H9 (cell line): ENCODE data around the gene C1S. TPM values are rescaled to one million over a fixed set of nuclear protein-coding genes. Genes with fewer than 3 reads are reported as not detected.

ENCODE experiments used
- DNase-seq: peaks from one replicate; pipeline ENCODE4 v3.0.0-alpha.2; 2017
- H2AFZ ChIP-seq: one replicate; pipeline ENCODE4 v1.6.1; 2013; ENCODE audit warnings: mild to moderate bottlenecking, low read length, control low read depth, moderate library complexity
- H2AK5ac ChIP-seq: 2 replicates; pipeline ENCODE4 v1.6.1; 2013; ENCODE audit warnings: low read length, control low read depth, mixed read lengths; ENCODE audit not compliant: insufficient read length
- H2BK120ac ChIP-seq: one replicate; pipeline ENCODE4 v1.6.1; 2013; ENCODE audit warnings: low read depth, mild to moderate bottlenecking, low read length, control low read depth, inconsistent platforms; ENCODE audit not compliant: poor library complexity, severe bottlenecking
- H2BK12ac ChIP-seq: 2 replicates; pipeline ENCODE4 v1.6.1; 2013; ENCODE audit warnings: low read length, control low read depth, mixed read lengths, low read depth; ENCODE audit not compliant: insufficient read length
- H2BK15ac ChIP-seq: 2 replicates; pipeline ENCODE4 v1.6.1; 2013; ENCODE audit warnings: low read depth, low read length, control low read depth
- H2BK20ac ChIP-seq: one replicate; pipeline ENCODE4 v1.6.1; 2013; ENCODE audit warnings: low read depth, mild to moderate bottlenecking, low read length, control low read depth, inconsistent platforms; ENCODE audit not compliant: poor library complexity, severe bottlenecking
- H2BK5ac ChIP-seq: 2 replicates; pipeline ENCODE4 v1.6.1; 2013; ENCODE audit warnings: low read length, control low read depth, mixed read lengths; ENCODE audit not compliant: insufficient read length
- H3K14ac ChIP-seq: 2 replicates; pipeline ENCODE4 v1.6.1; 2013; ENCODE audit warnings: low read length, control low read depth; ENCODE audit not compliant: insufficient read depth
- H3K18ac ChIP-seq: 2 replicates; pipeline ENCODE4 v1.6.1; 2013; ENCODE audit warnings: low read depth, mild to moderate bottlenecking, mixed read lengths, low read length, control low read depth; ENCODE audit not compliant: insufficient read length
- H3K23ac ChIP-seq: 2 replicates; pipeline ENCODE4 v1.6.1; 2013; ENCODE audit warnings: low read length, control low read depth, mixed read lengths, low read depth; ENCODE audit not compliant: insufficient read length
- H3K23me2 ChIP-seq: 2 replicates; pipeline ENCODE4 v1.6.1; 2013; ENCODE audit warnings: low read depth, mild to moderate bottlenecking, mixed read lengths, low read length, control low read depth; ENCODE audit not compliant: insufficient read length, poor library complexity, severe bottlenecking
- H3K27ac ChIP-seq: 2 replicates; pipeline ENCODE4 v1.5.1; 2013; ENCODE audit warnings: low read length, control low read depth, mixed read lengths, low read depth; ENCODE audit not compliant: insufficient read length
- H3K27me3 ChIP-seq: 2 replicates; pipeline ENCODE4 v1.6.1; 2013; ENCODE audit warnings: low read length, control low read depth, inconsistent platforms; ENCODE audit not compliant: insufficient read depth
- H3K4ac ChIP-seq: 2 replicates; pipeline ENCODE4 v1.6.1; 2013; ENCODE audit warnings: low read depth, mild to moderate bottlenecking, control low read depth, inconsistent platforms, low read length, moderate library complexity
- H3K4me1 ChIP-seq: 2 replicates; pipeline ENCODE4 v1.6.1; 2013; ENCODE audit warnings: low read length, control low read depth, inconsistent platforms; ENCODE audit not compliant: insufficient read depth
- H3K4me2 ChIP-seq: 2 replicates; pipeline ENCODE4 v1.6.1; 2013; ENCODE audit warnings: low read length, control low read depth, mixed read lengths; ENCODE audit not compliant: insufficient read length, insufficient read depth
- H3K56ac ChIP-seq: 2 replicates; pipeline ENCODE4 v1.6.1; 2013; ENCODE audit warnings: low read depth, mild to moderate bottlenecking, mixed read lengths, low read length, control low read depth; ENCODE audit not compliant: insufficient read length
- H3K79me1 ChIP-seq: 2 replicates; pipeline ENCODE4 v1.6.1; 2013; ENCODE audit warnings: low read depth, mild to moderate bottlenecking, moderate library complexity, low read length, control low read depth, inconsistent platforms; ENCODE audit not compliant: insufficient read depth, poor library complexity, severe bottlenecking
- H3K79me2 ChIP-seq: 2 replicates; pipeline ENCODE4 v1.6.1; 2013; ENCODE audit warnings: low read length, control low read depth, inconsistent platforms; ENCODE audit not compliant: insufficient read depth
- H3K9ac ChIP-seq: 2 replicates; pipeline ENCODE4 v1.6.1; 2013; ENCODE audit warnings: low read length, control low read depth, mixed read lengths; ENCODE audit not compliant: insufficient read length; ENCODE audit errors: extremely low read depth
- H3K9me3 ChIP-seq: one replicate; pipeline ENCODE4 v1.6.1; 2013; ENCODE audit warnings: low read depth, low read length, inconsistent platforms; ENCODE audit not compliant: control insufficient read depth
- H3T11ph ChIP-seq: one replicate; pipeline ENCODE4 v1.6.1; 2013; ENCODE audit warnings: mild to moderate bottlenecking, low read length, control low read depth, inconsistent platforms
- H4K20me1 ChIP-seq: one replicate; pipeline ENCODE4 v1.6.1; 2013; ENCODE audit not compliant: control insufficient read depth, insufficient read length, insufficient read depth
- H4K5ac ChIP-seq: 2 replicates; pipeline ENCODE4 v1.6.1; 2013; ENCODE audit warnings: low read depth, mild to moderate bottlenecking, mixed read lengths, low read length, control low read depth; ENCODE audit not compliant: insufficient read length
- H4K8ac ChIP-seq: replicated peaks from 2 replicates; pipeline ENCODE4 v1.6.1; 2013; ENCODE audit warnings: low read length, control low read depth, mixed read lengths, low read depth; ENCODE audit not compliant: insufficient read length
- H4K91ac ChIP-seq: 2 replicates; pipeline ENCODE4 v1.6.1; 2013; ENCODE audit warnings: low read depth, mild to moderate bottlenecking, moderate library complexity, mixed read lengths, low read length, control low read depth; ENCODE audit not compliant: insufficient read length
- H3K27ac Mint-ChIP-seq, 3 experiments: 2 replicates in 2 of 3; 3 replicates in 1 of 3; pipeline ENCODE4 v1.8.0; 2020 to 2021; ENCODE audit warnings: mixed read lengths in 3 of 3, mild to moderate bottlenecking in 1 of 3, moderate library complexity in 1 of 3
- H3K27me3 Mint-ChIP-seq: 2 replicates; pipeline ENCODE4 v1.8.0; 2021; ENCODE audit warnings: low read depth, mild to moderate bottlenecking, moderate library complexity, mixed read lengths
- H3K36me3 Mint-ChIP-seq, 3 experiments: 2 replicates in 2 of 3; 3 replicates in 1 of 3; pipeline ENCODE4 v1.8.0; 2020 to 2021; ENCODE audit warnings: low read depth in 3 of 3, mixed read lengths in 3 of 3; ENCODE audit not compliant: insufficient read depth in 1 of 3
- H3K4me1 Mint-ChIP-seq, 2 experiments: 2 replicates each; pipeline ENCODE4 v1.8.0; 2020; ENCODE audit warnings: mixed read lengths in 2 of 2
- H3K4me3 Mint-ChIP-seq, 2 experiments: 2 replicates in 1 of 2; 3 replicates in 1 of 2; pipeline ENCODE4 v1.8.0; 2020 to 2021; ENCODE audit warnings: mild to moderate bottlenecking in 2 of 2, mixed read lengths in 2 of 2, moderate library complexity in 1 of 2
- H3K9me3 Mint-ChIP-seq, 2 experiments: 2 replicates in 1 of 2; 3 replicates in 1 of 2; pipeline ENCODE4 v1.8.0; 2020; ENCODE audit warnings: mild to moderate bottlenecking in 2 of 2, mixed read lengths in 2 of 2, moderate library complexity in 1 of 2
- CTCF ChIP-seq: fragments of 200-600 bp; sonication (generic); conservative IDR thresholded peaks from 3 replicates; pipeline ENCODE4 v1.8.0; 2021; ENCODE audit warnings: antibody characterized with exemption, mild to moderate bottlenecking
- WGBS: extraction: QIAGEN DNeasy Blood & Tissue Kit; methylation state at CpG from one replicate; pipeline ENCODE4 v1.1.7; 2013; ENCODE audit warnings: missing lambda C conversion rate, low lambda C conversion rate, mixed read lengths; ENCODE audit not compliant: insufficient read length; ENCODE audit errors: extremely low coverage; 5-methylcytosine and 5-hydroxymethylcytosine counted together
- total RNA-seq: library from RNA; stranded (reverse); gene quantifications from 2 replicates; pipeline ENCODE4 v1.2.1, GENCODE V29; 2021

C1S gene
- total RNA-seq, 1 experiment from 2014 or later: 4.2 TPM

DNA sequence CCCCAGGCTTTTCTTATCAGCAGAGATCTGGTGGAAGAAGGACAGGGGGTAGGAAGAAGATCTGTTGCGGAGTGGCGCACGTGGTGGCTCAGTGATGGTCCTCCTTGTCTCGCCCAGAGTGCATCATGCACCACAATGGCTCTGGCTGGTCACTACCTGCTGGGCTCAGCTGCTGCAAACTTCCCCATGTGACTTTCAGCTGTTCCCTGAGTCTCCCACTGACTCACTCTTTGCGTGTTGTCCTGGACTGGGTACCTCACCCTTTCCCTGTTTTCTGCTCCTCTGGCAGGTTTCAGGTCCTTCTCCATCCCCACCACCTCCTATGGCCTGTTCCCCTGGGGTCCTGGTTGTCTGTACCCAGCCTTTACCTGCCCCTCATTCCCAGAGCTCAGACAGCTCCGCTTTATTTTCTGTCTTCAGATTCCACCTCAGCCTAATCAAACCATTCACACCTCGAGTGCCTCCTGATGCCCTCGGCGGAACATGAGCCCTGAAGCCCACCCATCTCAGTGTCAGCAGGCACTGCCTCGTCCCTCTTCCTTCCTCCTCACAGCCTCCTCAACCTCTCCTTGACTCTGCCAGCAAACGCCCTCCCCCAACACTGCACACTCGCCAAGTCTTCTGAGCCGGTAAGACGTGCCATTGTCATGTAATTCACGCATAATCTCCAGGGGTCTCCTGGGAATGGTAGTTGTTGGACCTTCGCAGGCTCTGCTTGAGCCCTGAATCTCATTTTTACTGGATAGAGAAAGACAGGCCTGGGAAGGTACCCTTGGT lies 29.9 kb downstream of the C1S start:
- peak; percentile 79 for DNase-seq
- Histone ChIP-seq H3K9me3 (no peaks in the 10 kb centered on the region), H3K23me2 (peaks cover 4% of the 10 kb centered on the region), H3K18ac (no peak overlapping the region), H3K4ac (no peak overlapping the region), H3K79me1 (no peaks in the 10 kb centered on the region), H4K5ac (no peak overlapping the region), H4K91ac (no peak overlapping the region), H3K56ac (no peak overlapping the region), H2BK15ac (no peak overlapping the region), H4K8ac (no peak overlapping the region), H2AK5ac (no peak overlapping the region), H2BK12ac (no peak overlapping the region), H2AFZ (no peak overlapping the region), H3K9ac (no peak overlapping the region), H2BK5ac (no peak overlapping the region), H3K4me2 (peak overlapping the region; percentile 25), H3K14ac (peak overlapping the region; percentile 2; the same call in 1 of the 2 replicates), H2BK20ac (no peak overlapping the region), H3K4me1 (peaks cover 14% of the 10 kb centered on the region; the same call in 1 of the 2 replicates), H3K79me2 (no peaks in the 10 kb centered on the region), H3K23ac (no peak overlapping the region), H3K27ac (no peak overlapping the region), H3K27me3 (no peaks in the 10 kb centered on the region; the same call in 1 of the 2 replicates), H4K20me1 (no peaks in the 10 kb centered on the region), H2BK120ac (no peak overlapping the region), H3T11ph (no peak overlapping the region)
- Mint-ChIP-seq H3K4me3 (peak overlapping the region; percentile 9 to 47; a peak in 3 of 5 replicates), H3K27ac (peak overlapping the region; percentile 9 to 90 (median 53); a peak in 6 of 7 replicates), H3K4me1 (peaks cover 25 to 27% of the 10 kb centered on the region in 2 experiments), H3K36me3 (peaks cover 5 to 6% (median 5%) of the 10 kb centered on the region in 3 experiments; a peak in 3 of 7 replicates), H3K9me3 (no peaks in the 10 kb centered on the region), H3K27me3 (peaks cover 10% of the 10 kb centered on the region)
- no peak for TF ChIP-seq CTCF
- WGBS: no CpG with 5 or more reads among the region's 16 CpGs
